ENCODE results near the gene PRKAB2.
"Not testable (repeated sequence)": the region's sequence is repeated elsewhere in the genome, so short reads cannot be mapped to it uniquely, and the experiment has no call there.

The PRKAB2 gene

GRCh38 chr1:147172168-147173016, at the start of gene PRKAB2:
Gene PRKAB2 (minus strand): TSS chr1:147172470. CDS start chr1:147172144, 326 bp downstream.
- peak; percentile 95 for DNase-seq

DNA sequence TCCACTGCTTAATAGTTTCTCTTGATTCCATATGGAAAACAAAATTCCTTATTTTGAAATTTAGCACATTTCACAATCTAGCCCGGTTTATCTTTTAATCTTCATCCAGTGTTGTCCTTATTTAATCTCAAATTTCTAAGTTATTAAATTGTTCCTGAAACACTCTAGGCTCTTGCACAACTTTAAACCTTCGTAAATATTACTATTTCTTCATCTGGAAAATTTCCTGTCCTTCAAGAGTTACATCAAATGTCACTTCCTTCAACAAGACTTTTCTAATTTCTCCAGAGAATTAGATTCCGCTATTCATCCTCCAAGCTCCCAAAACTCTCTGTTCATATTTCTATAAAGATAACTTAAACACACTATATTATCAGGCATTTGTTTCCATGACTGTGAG, 46.3 kb upstream of the PRKAB2 start:
- no peak for DNase-seq

- no peak for DNase-seq
These were observed 44.9 kb upstream of the PRKAB2 start for GRCh38 chr1:147217141-147217540.

GRCh38 chr1:147216124-147216523, 43.9 kb upstream of the PRKAB2 start:
- no peak for DNase-seq

DNA sequence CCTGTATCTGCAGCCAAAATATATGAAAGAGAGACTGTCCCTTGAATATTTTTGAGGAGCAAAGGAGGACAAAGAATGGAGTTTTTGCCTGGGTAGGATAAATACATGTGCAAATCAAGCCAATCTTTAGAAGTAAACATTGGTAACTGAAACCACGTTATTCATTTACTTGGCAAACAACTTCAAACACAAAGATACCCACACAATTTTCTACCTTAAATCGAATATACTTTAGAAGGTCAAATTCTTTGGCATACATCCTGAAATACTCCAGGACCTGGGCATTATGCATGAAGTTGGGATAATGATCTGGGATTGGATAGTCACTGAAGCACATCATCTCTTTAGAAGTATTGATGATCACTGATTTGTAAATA, 43.3 kb upstream of the PRKAB2 start:
- no peak for DNase-seq

GRCh38 chr1:147214842-147215539, 42.7 kb upstream of the PRKAB2 start:
- no peak for DNase-seq

- DNase-seq: no peak
These were observed 42.1 kb upstream of the PRKAB2 start for GRCh38 chr1:147214325-147214724.

- DNase-seq: no peak
These were observed 41.0 kb upstream of the PRKAB2 start for GRCh38 chr1:147213271-147213670.

- DNase-seq: no peak
These were observed 39.3 kb upstream of the PRKAB2 start for GRCh38 chr1:147211577-147211976.

- DNase-seq: no peak
These were observed 38.7 kb upstream of the PRKAB2 start for GRCh38 chr1:147210987-147211386.

DNA sequence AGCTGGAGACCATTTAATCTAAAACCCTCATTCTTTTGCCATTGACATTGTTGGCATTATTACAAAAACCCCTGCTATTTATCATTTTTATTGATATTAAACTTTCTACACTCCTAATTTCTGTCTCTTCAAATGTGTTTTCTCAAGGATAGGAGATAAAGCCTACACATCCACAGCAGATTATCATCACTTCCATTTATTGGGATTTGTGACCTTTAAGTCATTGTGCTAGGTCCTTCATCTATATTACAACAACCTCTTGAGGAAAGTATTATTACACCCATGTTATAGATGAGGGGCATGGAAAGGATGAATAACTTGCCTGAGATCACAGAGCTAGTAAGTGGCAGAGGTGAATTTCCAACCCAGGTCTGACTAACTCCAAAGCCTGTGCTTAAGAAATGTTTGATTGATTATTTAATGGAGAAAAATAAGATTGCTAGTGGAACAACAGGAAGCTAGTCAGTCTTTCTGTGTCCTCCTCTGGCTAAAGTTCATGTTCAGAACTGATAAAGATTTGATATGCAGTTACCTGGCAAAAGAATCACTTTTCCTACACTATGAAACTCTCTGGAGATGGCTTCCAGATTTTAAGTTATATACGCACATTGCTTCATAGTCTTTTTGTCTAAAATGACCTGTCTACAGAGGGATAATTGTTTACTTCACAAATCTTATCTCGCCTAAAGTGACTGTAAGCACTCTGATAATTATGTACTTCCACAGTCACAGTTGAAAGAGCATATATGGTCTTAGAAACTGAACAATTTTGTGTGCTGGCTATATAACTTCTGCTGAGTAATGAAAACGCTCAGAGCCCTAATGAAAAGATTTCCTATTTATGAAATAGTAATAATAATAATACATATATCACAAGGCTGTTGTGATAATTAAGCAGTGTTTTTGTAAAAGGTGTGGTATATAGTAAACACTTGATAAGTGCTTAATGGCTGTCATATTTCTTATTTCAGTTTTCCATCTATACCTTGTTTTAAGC, 37.9 kb upstream of the PRKAB2 start:
- no peak for DNase-seq

- DNase-seq: no peak
These were observed 36.3 kb upstream of the PRKAB2 start for GRCh38 chr1:147208619-147209018.

DNA sequence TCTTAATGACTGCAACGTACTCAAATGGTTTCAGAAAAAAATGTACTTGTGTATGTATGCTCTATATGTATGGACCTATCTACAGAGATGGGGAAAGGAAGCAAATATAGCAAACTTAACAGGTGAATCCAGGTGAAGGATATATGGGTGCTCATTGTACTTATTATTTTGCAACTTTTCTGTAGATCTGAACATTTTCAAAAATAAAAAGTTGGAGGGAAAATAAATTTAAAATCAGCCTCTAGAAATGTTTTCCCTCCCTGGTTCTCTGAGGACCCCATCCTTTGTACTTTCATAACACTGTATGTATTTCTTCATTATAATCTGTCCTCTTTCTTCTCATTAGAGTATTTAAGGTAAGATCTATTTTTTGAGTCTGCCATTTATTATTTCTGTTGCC, 34.9 kb upstream of the PRKAB2 start:
- no peak for DNase-seq

- DNase-seq: no peak
These were observed 31.8 kb upstream of the PRKAB2 start for GRCh38 chr1:147204080-147204479.

- no peak for DNase-seq
These were observed 30.3 kb upstream of the PRKAB2 start for GRCh38 chr1:147202576-147202975.

- no peak for DNase-seq
These were observed 29.5 kb upstream of the PRKAB2 start for GRCh38 chr1:147201786-147202185.

GRCh38 chr1:147201276-147201675, 29.0 kb upstream of the PRKAB2 start:
- DNase-seq: no peak

- not testable (repeated sequence) for DNase-seq
These were observed 25.1 kb upstream of the PRKAB2 start for GRCh38 chr1:147197324-147197723.

- DNase-seq: no peak
These were observed 17.2 kb upstream of the PRKAB2 start for GRCh38 chr1:147189514-147189913.

DNA sequence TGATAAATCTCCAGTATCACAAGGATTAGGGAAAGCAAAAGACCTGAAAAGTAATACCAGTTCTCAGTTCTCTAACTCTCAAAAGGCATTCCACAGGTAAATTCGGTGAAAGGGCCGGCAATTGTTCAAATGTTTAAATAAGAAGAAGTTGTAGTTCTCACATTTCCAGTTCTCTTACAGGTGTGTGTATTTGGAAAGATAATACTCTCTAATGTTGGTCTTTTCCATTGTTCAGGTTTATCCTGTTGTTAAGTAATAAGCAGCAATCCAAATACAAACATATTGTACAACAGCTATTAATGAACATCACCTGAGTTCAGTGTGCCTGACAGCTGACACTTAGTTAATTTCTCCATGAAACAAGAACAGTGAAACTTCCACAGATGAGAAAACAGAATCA, 13.2 kb upstream of the PRKAB2 start:
- DNase-seq: no peak

GRCh38 chr1:147177611-147178380, 5.5 kb upstream of the PRKAB2 start:
- DNase-seq: no peak

All from NCI-H1092 (cell line).